ENCODE results near the gene CDH13.

Gene CDH13

DNA sequence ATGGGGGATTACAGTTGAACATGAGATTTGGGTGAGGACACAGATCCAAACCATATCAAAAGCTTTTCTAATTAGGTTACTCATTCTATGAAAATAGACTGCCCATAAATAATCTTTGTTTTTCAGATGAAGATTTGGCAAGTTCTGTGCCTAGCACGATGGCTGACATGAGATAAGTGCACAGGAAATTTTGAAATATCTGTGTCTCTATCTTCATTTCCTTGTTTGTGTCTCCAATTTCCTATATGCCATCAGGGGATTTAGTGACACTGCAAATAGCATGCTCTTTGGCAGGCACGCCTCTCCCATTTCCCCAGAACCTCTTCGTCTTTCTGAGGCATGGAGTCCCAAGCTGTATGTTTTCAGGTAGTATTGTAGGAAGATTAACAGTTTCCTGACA, 544.6 kb downstream of the CDH13 start:
- TF ChIP-seq, protein P1, sequence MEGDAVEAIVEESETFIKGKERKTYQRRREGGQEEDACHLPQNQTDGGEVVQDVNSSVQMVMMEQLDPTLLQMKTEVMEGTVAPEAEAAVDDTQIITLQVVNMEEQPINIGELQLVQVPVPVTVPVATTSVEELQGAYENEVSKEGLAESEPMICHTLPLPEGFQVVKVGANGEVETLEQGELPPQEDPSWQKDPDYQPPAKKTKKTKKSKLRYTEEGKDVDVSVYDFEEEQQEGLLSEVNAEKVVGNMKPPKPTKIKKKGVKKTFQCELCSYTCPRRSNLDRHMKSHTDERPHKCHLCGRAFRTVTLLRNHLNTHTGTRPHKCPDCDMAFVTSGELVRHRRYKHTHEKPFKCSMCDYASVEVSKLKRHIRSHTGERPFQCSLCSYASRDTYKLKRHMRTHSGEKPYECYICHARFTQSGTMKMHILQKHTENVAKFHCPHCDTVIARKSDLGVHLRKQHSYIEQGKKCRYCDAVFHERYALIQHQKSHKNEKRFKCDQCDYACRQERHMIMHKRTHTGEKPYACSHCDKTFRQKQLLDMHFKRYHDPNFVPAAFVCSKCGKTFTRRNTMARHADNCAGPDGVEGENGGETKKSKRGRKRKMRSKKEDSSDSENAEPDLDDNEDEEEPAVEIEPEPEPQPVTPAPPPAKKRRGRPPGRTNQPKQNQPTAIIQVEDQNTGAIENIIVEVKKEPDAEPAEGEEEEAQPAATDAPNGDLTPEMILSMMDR (conservative IDR thresholded peaks at IDR 0.05): no peak
- TF ChIP-seq ZFX (IDR thresholded peaks at IDR 0.05): no peak
- no peak overlapping the region for H3K27ac ChIP-seq

DNA sequence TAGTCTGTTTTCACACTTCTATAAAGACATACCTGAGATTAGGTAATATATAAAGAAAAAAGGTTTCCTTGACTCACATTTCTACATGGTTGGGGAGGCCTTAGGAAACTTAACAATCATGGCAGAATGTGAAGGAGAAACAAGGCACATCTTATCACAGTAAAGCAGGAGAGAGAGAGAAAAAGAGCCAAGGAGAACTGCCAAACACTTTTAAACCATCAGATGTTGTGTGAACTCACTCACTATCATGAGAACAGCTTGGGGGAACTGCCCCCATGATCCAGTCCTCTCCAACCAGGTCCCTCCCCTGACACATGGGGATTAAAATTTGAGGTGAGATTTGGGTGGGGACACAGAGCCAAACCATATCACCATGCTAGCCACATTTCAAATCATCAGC, 547.9 kb downstream of the CDH13 start:
- H3K27ac ChIP-seq: no peak overlapping the region
- TF ChIP-seq, protein P1 (conservative IDR thresholded peaks at IDR 0.05): no peak
- no peak for TF ChIP-seq ZFX (IDR thresholded peaks at IDR 0.05)

DNA sequence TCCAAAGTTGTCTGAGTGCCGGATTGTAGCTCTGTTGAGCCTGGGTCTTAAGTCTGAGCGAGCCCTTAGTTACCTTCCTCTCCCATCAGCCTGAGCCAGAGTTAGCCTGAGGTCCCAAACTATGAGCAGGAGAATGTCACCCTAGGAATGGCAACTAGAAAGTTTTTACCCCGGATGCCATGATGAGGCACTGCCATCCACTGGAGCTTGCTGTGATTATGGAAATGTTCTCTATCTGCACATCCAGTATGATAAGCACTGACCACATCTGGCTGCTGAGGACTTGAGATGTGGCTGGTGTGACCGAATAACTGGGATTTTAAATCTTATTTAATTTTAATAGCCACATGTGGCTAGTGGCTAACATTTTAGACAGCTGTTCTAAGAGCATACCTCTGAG, 550.0 kb downstream of the CDH13 start:
- H3K27ac ChIP-seq: no peak overlapping the region
- TF ChIP-seq, protein P1 (conservative IDR thresholded peaks at IDR 0.05): no peak
- no peak for TF ChIP-seq ZFX (IDR thresholded peaks at IDR 0.05)

DNA sequence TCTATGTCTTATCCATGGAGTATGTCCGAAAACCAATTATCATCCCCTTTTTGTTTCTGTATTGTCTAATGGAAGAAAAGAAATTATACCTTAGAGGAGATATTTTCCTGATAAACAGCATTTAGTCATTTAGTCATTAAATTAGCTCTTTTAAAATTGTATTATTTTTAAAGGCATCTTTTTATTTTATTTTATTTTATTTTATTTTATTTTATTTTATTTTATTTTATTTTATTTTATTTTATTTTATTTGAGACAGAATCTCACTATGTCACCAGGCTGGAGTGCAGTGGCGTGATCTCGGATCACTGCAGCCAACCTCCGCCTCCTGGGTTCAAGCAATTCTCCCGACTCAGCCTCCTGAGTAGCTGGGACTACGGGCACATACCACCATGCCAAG, 559.1 kb downstream of the CDH13 start:
- no peak for TF ChIP-seq ZFX (IDR thresholded peaks at IDR 0.05)
- TF ChIP-seq, protein P1 (conservative IDR thresholded peaks at IDR 0.05): no peak
- no peak overlapping the region for H3K27ac ChIP-seq

DNA sequence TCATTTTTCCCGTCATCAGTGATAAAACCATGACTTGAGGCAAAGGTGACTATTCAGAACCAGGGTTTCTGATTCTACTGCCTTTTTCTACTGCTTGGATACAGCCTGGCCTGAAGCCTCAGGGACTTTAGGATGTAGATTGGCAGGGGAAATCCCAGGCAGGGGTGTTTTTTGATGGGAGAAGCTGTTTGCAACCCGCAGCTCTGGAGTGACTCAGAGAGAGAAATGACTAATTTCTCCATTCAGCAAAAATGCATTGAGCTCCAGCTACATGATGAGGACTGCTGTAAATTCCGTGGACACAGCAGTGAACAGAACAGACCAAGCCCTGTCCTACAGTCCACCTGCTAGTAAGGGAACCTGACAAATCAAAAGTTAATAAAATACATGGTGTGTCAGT, 560.6 kb downstream of the CDH13 start:
- H3K27ac ChIP-seq: no peak overlapping the region
- TF ChIP-seq, protein P1 (conservative IDR thresholded peaks at IDR 0.05): no peak
- TF ChIP-seq ZFX (IDR thresholded peaks at IDR 0.05): no peak

DNA sequence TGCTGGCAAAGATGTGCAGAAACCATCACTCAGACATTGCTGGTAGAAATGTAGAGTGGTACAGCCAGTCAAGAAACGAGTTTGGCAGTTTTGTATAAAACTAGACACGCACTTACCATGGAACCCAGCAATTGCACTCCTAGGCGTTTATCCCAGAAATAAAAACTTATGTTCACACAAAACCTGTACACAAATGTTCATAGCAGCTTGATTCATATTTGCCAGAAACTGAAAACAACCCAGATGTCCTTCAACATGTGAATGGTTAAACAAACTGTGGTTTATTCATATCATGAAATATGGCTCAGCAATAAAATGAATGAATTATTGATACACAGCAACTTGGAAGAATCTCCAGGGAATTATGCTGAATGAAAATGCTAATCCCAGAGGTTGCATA, 570.0 kb downstream of the CDH13 start:
- H3K27ac ChIP-seq: no peak overlapping the region
- TF ChIP-seq, protein P1 (conservative IDR thresholded peaks at IDR 0.05): no peak
- no peak for TF ChIP-seq ZFX (IDR thresholded peaks at IDR 0.05)

DNA sequence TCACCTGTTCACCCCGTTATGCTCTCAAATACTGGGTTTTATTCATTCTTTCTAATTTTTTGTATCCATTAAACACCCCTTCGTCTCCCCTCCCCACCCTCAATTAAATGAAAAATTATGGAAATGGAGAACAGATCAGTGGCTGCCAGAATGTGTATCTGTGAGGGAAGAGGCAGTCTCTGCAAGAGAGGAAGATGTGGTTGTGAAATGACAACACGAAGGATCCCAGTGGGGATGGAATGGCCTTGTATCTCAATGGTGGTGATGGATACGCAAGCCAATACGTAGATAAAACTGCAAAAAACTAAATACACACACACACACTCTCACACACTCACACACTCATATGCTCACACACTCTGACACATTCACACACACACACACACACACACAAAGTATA, 570.7 kb downstream of the CDH13 start:
- TF ChIP-seq ZFX (IDR thresholded peaks at IDR 0.05): no peak
- TF ChIP-seq, protein P1 (conservative IDR thresholded peaks at IDR 0.05): no peak
- H3K27ac ChIP-seq: no peak overlapping the region
